Measurements from ENCODE around the gene NSMCE4A.

The NSMCE4A gene

GRCh38 chr10:121990015-121990677, 15.1 kb upstream of the NSMCE4A start:
- Histone ChIP-seq H3K27me3 (ENCODE audit: insufficient read depth, low read length) (no peaks in the 10 kb centered on the region), H3K79me1 (ENCODE audit: low read length) (peaks cover 2% of the 10 kb centered on the region), H3K36me3 (ENCODE audit: control insufficient read depth in 1 of 2, insufficient read depth in 2 of 2, low read length in 2 of 2) (no peaks in the 10 kb centered on the region), H3K9me3 (ENCODE audit: insufficient read depth, low read depth, low read length) (peaks cover 2% of the 10 kb centered on the region), H3K4me1 (ENCODE audit: control insufficient read depth in 1 of 2, insufficient read depth in 2 of 2, low read length in 2 of 2) (peaks cover 0 to 4% of the 10 kb centered on the region in 2 experiments), H3K23ac (ENCODE audit: low read length) (no peak overlapping the region), H2BK120ac (ENCODE audit: insufficient read depth, low read length, poor library complexity) (no peak overlapping the region), H3K79me2 (ENCODE audit: control insufficient read depth, insufficient read depth, low read length, poor library complexity) (no peaks in the 10 kb centered on the region), H2AFZ (ENCODE audit: insufficient read depth, low read length, poor library complexity) (no peak overlapping the region), H4K91ac (ENCODE audit: low read depth, low read length) (no peak overlapping the region), H3K14ac (ENCODE audit: low read length) (no peak overlapping the region), H3K4me2 (ENCODE audit: low read length) (no peak overlapping the region), H3K4ac (ENCODE audit: low read depth, low read length) (no peak overlapping the region), H3K18ac (ENCODE audit: low read length) (no peak overlapping the region), H4K8ac (ENCODE audit: low read depth, low read length) (no peak overlapping the region), H4K12ac (ENCODE audit: low read depth, low read length) (no peak overlapping the region), H2BK12ac (ENCODE audit: low read length) (no peak overlapping the region), H2BK5ac (ENCODE audit: low read depth, low read length, poor library complexity) (no peak overlapping the region), H3K27ac (ENCODE audit: low read depth, low read length) (no peak overlapping the region), H3K9ac (ENCODE audit: low read length) (no peak overlapping the region), H2AK5ac (ENCODE audit: low read length) (no peak overlapping the region), H3K4me3 (ENCODE audit: low read depth, low read length) (no peak overlapping the region)
- DNase-seq = peak in 1 of 2 donors; percentile 23
- no CpG with 5 or more reads among the region's 9 CpGs for WGBS (ENCODE audit: extremely low coverage, insufficient coverage, insufficient read length)

GRCh38 chr10:121988361-121989324, 13.6 kb upstream of the NSMCE4A start, which contains the start of gene TACC2:
Gene TACC2 (plus strand): TSS chr10:121989163. CDS start chr10:122021982, 32,819 bp downstream.
- Histone ChIP-seq H3K4me1 (ENCODE audit: control insufficient read depth in 1 of 2, insufficient read depth in 2 of 2, low read length in 2 of 2) (peaks cover 0 to 2% of the 10 kb centered on the region in 2 experiments), H4K12ac (ENCODE audit: low read depth, low read length) (no peak within 1 kb of the TSS), H2BK5ac (ENCODE audit: low read depth, low read length, poor library complexity) (peak within 1 kb of the TSS; percentile 26), H2AK5ac (ENCODE audit: low read length) (no peak within 1 kb of the TSS), H3K79me2 (ENCODE audit: control insufficient read depth, insufficient read depth, low read length, poor library complexity) (no peaks in the 10 kb centered on the region), H4K91ac (ENCODE audit: low read depth, low read length) (peak within 1 kb of the TSS; percentile 73), H2AFZ (ENCODE audit: insufficient read depth, low read length, poor library complexity) (no peak within 1 kb of the TSS), H3K27ac (ENCODE audit: low read depth, low read length) (peak within 1 kb of the TSS; percentile 41), H3K23ac (ENCODE audit: low read length) (no peak within 1 kb of the TSS), H4K8ac (ENCODE audit: low read depth, low read length) (no peak within 1 kb of the TSS), H2BK12ac (ENCODE audit: low read length) (no peak within 1 kb of the TSS), H3K27me3 (ENCODE audit: insufficient read depth, low read length) (no peaks in the 10 kb centered on the region), H3K4ac (ENCODE audit: low read depth, low read length) (no peak within 1 kb of the TSS), H3K36me3 (ENCODE audit: control insufficient read depth in 1 of 2, insufficient read depth in 2 of 2, low read length in 2 of 2) (no peaks in the 10 kb centered on the region), H3K79me1 (ENCODE audit: low read length) (peaks cover 2% of the 10 kb centered on the region), H3K14ac (ENCODE audit: low read length) (no peak within 1 kb of the TSS), H2BK120ac (ENCODE audit: insufficient read depth, low read length, poor library complexity) (peak within 1 kb of the TSS; percentile 45), H3K4me2 (ENCODE audit: low read length) (no peak within 1 kb of the TSS), H3K4me3 (ENCODE audit: low read depth, low read length) (no peak within 1 kb of the TSS), H3K9ac (ENCODE audit: low read length) (no peak within 1 kb of the TSS), H3K18ac (ENCODE audit: low read length) (no peak within 1 kb of the TSS), H3K9me3 (ENCODE audit: insufficient read depth, low read depth, low read length) (peaks cover 4% of the 10 kb centered on the region)
- DNase-seq = peak; percentile 97 to 98
- WGBS (ENCODE audit: extremely low coverage, insufficient coverage, insufficient read length) = no CpG with 5 or more reads among the region's 15 CpGs

- Histone ChIP-seq H3K4me2 (ENCODE audit: low read length) (no peak overlapping the region), H3K4ac (ENCODE audit: low read depth, low read length) (no peak overlapping the region), H3K79me2 (ENCODE audit: control insufficient read depth, insufficient read depth, low read length, poor library complexity) (no peaks in the 10 kb centered on the region), H3K9ac (ENCODE audit: low read length) (no peak overlapping the region), H2AFZ (ENCODE audit: insufficient read depth, low read length, poor library complexity) (no peak overlapping the region), H3K18ac (ENCODE audit: low read length) (no peak overlapping the region), H3K79me1 (ENCODE audit: low read length) (peaks cover 2% of the 10 kb centered on the region), H2BK5ac (ENCODE audit: low read depth, low read length, poor library complexity) (no peak overlapping the region), H2BK120ac (ENCODE audit: insufficient read depth, low read length, poor library complexity) (no peak overlapping the region), H3K9me3 (ENCODE audit: insufficient read depth, low read depth, low read length) (peaks cover 7% of the 10 kb centered on the region), H3K36me3 (ENCODE audit: control insufficient read depth in 1 of 2, insufficient read depth in 2 of 2, low read length in 2 of 2) (no peaks in the 10 kb centered on the region), H4K91ac (ENCODE audit: low read depth, low read length) (no peak overlapping the region), H3K4me1 (ENCODE audit: control insufficient read depth in 1 of 2, insufficient read depth in 2 of 2, low read length in 2 of 2) (peaks cover 0 to 2% of the 10 kb centered on the region in 2 experiments), H4K12ac (ENCODE audit: low read depth, low read length) (no peak overlapping the region), H3K4me3 (ENCODE audit: low read depth, low read length) (no peak overlapping the region), H3K23ac (ENCODE audit: low read length) (no peak overlapping the region), H3K27me3 (ENCODE audit: insufficient read depth, low read length) (no peaks in the 10 kb centered on the region), H4K8ac (ENCODE audit: low read depth, low read length) (no peak overlapping the region), H3K14ac (ENCODE audit: low read length) (no peak overlapping the region), H2BK12ac (ENCODE audit: low read length) (no peak overlapping the region), H2AK5ac (ENCODE audit: low read length) (no peak overlapping the region), H3K27ac (ENCODE audit: low read depth, low read length) (no peak overlapping the region)
- no CpG with 5 or more reads among the region's 2 CpGs for WGBS (ENCODE audit: extremely low coverage, insufficient coverage, insufficient read length)
- no peak for DNase-seq
These were observed 9.4 kb upstream of the NSMCE4A start for GRCh38 chr10:121984463-121984862.

- Histone ChIP-seq H3K79me2 (ENCODE audit: control insufficient read depth, insufficient read depth, low read length, poor library complexity) (no peaks in the 10 kb centered on the region), H3K4me1 (ENCODE audit: control insufficient read depth in 1 of 2, insufficient read depth in 2 of 2, low read length in 2 of 2) (peaks cover 0 to 2% of the 10 kb centered on the region in 2 experiments), H2AK5ac (ENCODE audit: low read length) (no peak overlapping the region), H3K27ac (ENCODE audit: low read depth, low read length) (no peak overlapping the region), H2BK12ac (ENCODE audit: low read length) (no peak overlapping the region), H3K4me2 (ENCODE audit: low read length) (no peak overlapping the region), H3K9me3 (ENCODE audit: insufficient read depth, low read depth, low read length) (peaks cover 7% of the 10 kb centered on the region), H3K4me3 (ENCODE audit: low read depth, low read length) (no peak overlapping the region), H3K23ac (ENCODE audit: low read length) (no peak overlapping the region), H3K9ac (ENCODE audit: low read length) (no peak overlapping the region), H4K12ac (ENCODE audit: low read depth, low read length) (no peak overlapping the region), H2AFZ (ENCODE audit: insufficient read depth, low read length, poor library complexity) (no peak overlapping the region), H4K8ac (ENCODE audit: low read depth, low read length) (no peak overlapping the region), H2BK5ac (ENCODE audit: low read depth, low read length, poor library complexity) (no peak overlapping the region), H3K36me3 (ENCODE audit: control insufficient read depth in 1 of 2, insufficient read depth in 2 of 2, low read length in 2 of 2) (no peaks in the 10 kb centered on the region), H3K4ac (ENCODE audit: low read depth, low read length) (no peak overlapping the region), H3K79me1 (ENCODE audit: low read length) (no peaks in the 10 kb centered on the region), H2BK120ac (ENCODE audit: insufficient read depth, low read length, poor library complexity) (no peak overlapping the region), H3K27me3 (ENCODE audit: insufficient read depth, low read length) (no peaks in the 10 kb centered on the region), H4K91ac (ENCODE audit: low read depth, low read length) (no peak overlapping the region), H3K18ac (ENCODE audit: low read length) (no peak overlapping the region), H3K14ac (ENCODE audit: low read length) (no peak overlapping the region)
- WGBS (ENCODE audit: extremely low coverage, insufficient coverage, insufficient read length) = no CpG with 5 or more reads among the region's 5 CpGs
- no peak for DNase-seq
These were observed 8.8 kb upstream of the NSMCE4A start for GRCh38 chr10:121983852-121984251.
